GM12878 (cell line): ENCODE results near the gene TMEM72. TPM values are rescaled to one million over a fixed set of nuclear protein-coding genes. Genes with fewer than 3 reads are reported as not detected.

ENCODE experiments used
- CEBPB ChIP-seq, 2 experiments: fragments of 150-350 bp in 1 of 2; IDR thresholded peaks; 2 replicates each; pipeline ENCODE4 v1.6.1; 2012 to 2014; ENCODE audit warnings: low read depth in 2 of 2, low read length in 2 of 2, borderline replicate concordance in 1 of 2, inconsistent platforms in 1 of 2
- EZH2 ChIP-seq: IDR thresholded peaks from 2 replicates; pipeline ENCODE4 v1.6.1; 2012; ENCODE audit warnings: low read depth, mild to moderate bottlenecking, control low read depth, inconsistent platforms, low read length, borderline replicate concordance; ENCODE audit not compliant: control insufficient read depth
- HDGF ChIP-seq: fragments of 450-650 bp; IDR thresholded peaks from 2 replicates; pipeline ENCODE4 v1.6.1; 2016; ENCODE audit warnings: antibody characterized with exemption
- MEF2B ChIP-seq: fragments of 450-650 bp; IDR thresholded peaks from 2 replicates; pipeline ENCODE4 v1.6.1; 2018; ENCODE audit warnings: mild to moderate bottlenecking, moderate library complexity; ENCODE audit not compliant: partially characterized antibody, poor library complexity, severe bottlenecking
- MYB ChIP-seq: fragments of 150-350 bp; IDR thresholded peaks from 2 replicates; pipeline ENCODE4 v1.6.1; 2014; ENCODE audit warnings: mild to moderate bottlenecking, low read depth, low read length, borderline replicate concordance
- PAX5 ChIP-seq: IDR thresholded peaks from 2 replicates; pipeline ENCODE4 v1.6.1; 2011; ENCODE audit warnings: low read depth, low read length, borderline replicate concordance
- SMARCA5 ChIP-seq: fragments of 450-650 bp; IDR thresholded peaks from 2 replicates; pipeline ENCODE4 v1.6.1; 2017; ENCODE audit warnings: mild to moderate bottlenecking
- STAT1 ChIP-seq: fragments of 450-650 bp; conservative IDR thresholded peaks from 2 replicates; pipeline ENCODE4 v1.6.1; 2014; ENCODE audit warnings: antibody characterized with exemption, mild to moderate bottlenecking
- SUZ12 ChIP-seq: fragments of 200-600 bp; sonication (generic); IDR thresholded peaks from one replicate; pipeline ENCODE4 v1.6.1; 2018; ENCODE audit warnings: antibody characterized with exemption, mild to moderate bottlenecking; ENCODE audit not compliant: unreplicated experiment
- YBX1 ChIP-seq: fragments of 450-650 bp; IDR thresholded peaks from 2 replicates; pipeline ENCODE4 v1.6.1; 2016; ENCODE audit warnings: antibody characterized with exemption
- ZBTB40 ChIP-seq: fragments of 450-650 bp; IDR thresholded peaks from 2 replicates; pipeline ENCODE4 v1.6.1; 2016; ENCODE audit warnings: mild to moderate bottlenecking, moderate library complexity, borderline replicate concordance
- ZNF274 ChIP-seq: IDR thresholded peaks from one replicate; pipeline ENCODE4 v1.8.0; 2011; ENCODE audit not compliant: insufficient read length, insufficient read depth
- ZNF687 ChIP-seq: fragments of 450-650 bp; IDR thresholded peaks from 2 replicates; pipeline ENCODE4 v1.6.1; 2017; ENCODE audit warnings: mild to moderate bottlenecking, moderate library complexity
- polyA plus RNA-seq, 11 experiments: library from polyadenylated mRNA; depleted of rRNA in 4 of 11; unstranded in 6 of 11; stranded (reverse) in 5 of 11; fragments of >200 nt; fragmentation: Nextera tagmentation in 4 of 11; fragmentation: Illumina TruSeq in 1 of 11; extraction: Ambion mirVana in 4 of 11; extraction: Trizol in 1 of 11; gene quantifications; 1 replicate in 1 of 11; 2 replicates in 10 of 11; pipeline versions ENCODE4 v1.2.1 to v1.2.3, GENCODE V29; 2011 to 2016; ENCODE audit warnings: inconsistent platforms in 2 of 11, missing spikeins in 2 of 11, low read depth in 1 of 11
- total RNA-seq, 4 experiments: library from RNA; depleted of rRNA in 3 of 4; stranded (reverse); fragments of >200 nt in 3 of 4; fragmentation: Illumina TruSeq in 1 of 4; extraction: Trizol in 1 of 4; gene quantifications; 2 replicates each; pipeline versions ENCODE4 v1.2.1 to v1.2.3, GENCODE V29; 2013 to 2021
- TF ChIP-seq, protein P1 (sequence below): fragments of 450-650 bp; IDR thresholded peaks from 2 replicates; pipeline ENCODE4 v1.6.1; 2018; ENCODE audit warnings: borderline replicate concordance, mild to moderate bottlenecking; ENCODE audit not compliant: partially characterized antibody
- TF ChIP-seq, protein P2 (sequence below): IDR thresholded peaks from 2 replicates; pipeline ENCODE4 v1.6.1; 2012; ENCODE audit warnings: mild to moderate bottlenecking, low read depth, low read length

Gene TMEM72
- total and polyA plus RNA-seq, 10 of the 15 experiments (the other 5 are each of a cell fraction or from before 2014, with no cell fraction given): 0.12 TPM; not detected in 9

DNA sequence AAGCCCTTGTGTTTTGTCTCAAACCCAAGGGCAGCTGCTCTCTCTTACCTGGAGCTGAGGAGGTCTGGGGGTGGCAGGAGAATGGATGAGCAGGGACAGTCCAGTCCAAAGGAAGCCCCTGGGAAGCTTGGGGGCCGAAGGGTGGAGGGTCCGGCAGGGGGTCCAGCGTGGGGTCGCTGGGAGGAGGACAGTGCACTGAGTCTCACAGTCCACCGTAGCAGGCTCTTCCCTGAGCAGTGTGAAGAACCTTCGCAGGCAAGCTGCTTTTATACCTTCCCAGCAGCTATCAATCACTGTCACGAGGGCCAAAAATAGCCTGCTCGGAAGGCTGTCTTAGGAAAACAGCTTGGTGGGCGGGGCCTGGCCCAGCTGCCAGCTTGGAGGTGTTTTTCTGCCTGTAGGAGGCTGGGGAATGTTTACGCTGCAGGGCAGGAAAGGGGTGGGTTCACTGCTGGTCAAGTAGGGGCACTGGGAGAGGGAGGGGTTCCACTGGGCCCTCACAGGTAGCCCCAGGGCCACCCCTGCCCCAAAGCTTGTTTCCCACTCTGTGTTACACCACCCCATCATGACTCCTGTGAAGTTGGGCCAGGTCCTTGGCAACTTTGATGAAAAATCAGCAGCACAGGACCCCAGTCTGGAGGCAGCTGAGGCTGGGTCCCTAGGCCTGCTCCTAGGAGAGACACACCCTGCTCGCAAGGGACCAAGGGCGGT lies 67.6 kb downstream of the TMEM72 start, which contains the start of gene DEPP1 (continued):
- TF ChIP-seq, protein P1, sequence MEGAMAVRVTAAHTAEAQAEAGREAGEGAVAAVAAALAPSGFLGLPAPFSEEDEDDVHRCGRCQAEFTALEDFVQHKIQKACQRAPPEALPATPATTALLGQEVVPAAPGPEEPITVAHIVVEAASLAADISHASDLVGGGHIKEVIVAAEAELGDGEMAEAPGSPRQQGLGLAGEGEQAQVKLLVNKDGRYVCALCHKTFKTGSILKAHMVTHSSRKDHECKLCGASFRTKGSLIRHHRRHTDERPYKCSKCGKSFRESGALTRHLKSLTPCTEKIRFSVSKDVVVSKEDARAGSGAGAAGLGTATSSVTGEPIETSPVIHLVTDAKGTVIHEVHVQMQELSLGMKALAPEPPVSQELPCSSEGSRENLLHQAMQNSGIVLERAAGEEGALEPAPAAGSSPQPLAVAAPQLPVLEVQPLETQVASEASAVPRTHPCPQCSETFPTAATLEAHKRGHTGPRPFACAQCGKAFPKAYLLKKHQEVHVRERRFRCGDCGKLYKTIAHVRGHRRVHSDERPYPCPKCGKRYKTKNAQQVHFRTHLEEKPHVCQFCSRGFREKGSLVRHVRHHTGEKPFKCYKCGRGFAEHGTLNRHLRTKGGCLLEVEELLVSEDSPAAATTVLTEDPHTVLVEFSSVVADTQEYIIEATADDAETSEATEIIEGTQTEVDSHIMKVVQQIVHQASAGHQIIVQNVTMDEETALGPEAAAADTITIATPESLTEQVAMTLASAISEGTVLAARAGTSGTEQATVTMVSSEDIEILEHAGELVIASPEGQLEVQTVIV: no peak
- TF ChIP-seq SMARCA5 (no peak), PAX5 (no peak), ZNF274 (no peak), HDGF (no peak), YBX1 (no peak), ZBTB40 (no peak), SUZ12 (no peak), CEBPB (IDR thresholded peaks at IDR 0.05; ENCODE audit: borderline replicate concordance in 1 of 2, low read depth in 2 of 2, low read length in 2 of 2) (no peak), MEF2B (peak; percentile 96), ZNF687 (peak; percentile 80), MYB (no peak), STAT1 (no peak), EZH2 (no peak)
- TF ChIP-seq, protein P2, sequence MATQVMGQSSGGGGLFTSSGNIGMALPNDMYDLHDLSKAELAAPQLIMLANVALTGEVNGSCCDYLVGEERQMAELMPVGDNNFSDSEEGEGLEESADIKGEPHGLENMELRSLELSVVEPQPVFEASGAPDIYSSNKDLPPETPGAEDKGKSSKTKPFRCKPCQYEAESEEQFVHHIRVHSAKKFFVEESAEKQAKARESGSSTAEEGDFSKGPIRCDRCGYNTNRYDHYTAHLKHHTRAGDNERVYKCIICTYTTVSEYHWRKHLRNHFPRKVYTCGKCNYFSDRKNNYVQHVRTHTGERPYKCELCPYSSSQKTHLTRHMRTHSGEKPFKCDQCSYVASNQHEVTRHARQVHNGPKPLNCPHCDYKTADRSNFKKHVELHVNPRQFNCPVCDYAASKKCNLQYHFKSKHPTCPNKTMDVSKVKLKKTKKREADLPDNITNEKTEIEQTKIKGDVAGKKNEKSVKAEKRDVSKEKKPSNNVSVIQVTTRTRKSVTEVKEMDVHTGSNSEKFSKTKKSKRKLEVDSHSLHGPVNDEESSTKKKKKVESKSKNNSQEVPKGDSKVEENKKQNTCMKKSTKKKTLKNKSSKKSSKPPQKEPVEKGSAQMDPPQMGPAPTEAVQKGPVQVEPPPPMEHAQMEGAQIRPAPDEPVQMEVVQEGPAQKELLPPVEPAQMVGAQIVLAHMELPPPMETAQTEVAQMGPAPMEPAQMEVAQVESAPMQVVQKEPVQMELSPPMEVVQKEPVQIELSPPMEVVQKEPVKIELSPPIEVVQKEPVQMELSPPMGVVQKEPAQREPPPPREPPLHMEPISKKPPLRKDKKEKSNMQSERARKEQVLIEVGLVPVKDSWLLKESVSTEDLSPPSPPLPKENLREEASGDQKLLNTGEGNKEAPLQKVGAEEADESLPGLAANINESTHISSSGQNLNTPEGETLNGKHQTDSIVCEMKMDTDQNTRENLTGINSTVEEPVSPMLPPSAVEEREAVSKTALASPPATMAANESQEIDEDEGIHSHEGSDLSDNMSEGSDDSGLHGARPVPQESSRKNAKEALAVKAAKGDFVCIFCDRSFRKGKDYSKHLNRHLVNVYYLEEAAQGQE: no peak
